Tibial artery (tissue), 4 donors: ENCODE measurements around the gene RAB44.

Experiments
- DNase-seq, 2 donors: peaks; one replicate each; pipeline ENCODE4 v3.0.0-alpha.2; 2019
- H3K27ac ChIP-seq, 2 donors: fragments of 200-600 bp; sonication (generic) in 1 of 2; 1 replicate in 1 of 2; 2 replicates in 1 of 2; pipeline ENCODE4 v1.5.1; 2018 to 2019; ENCODE audit warnings: mild to moderate bottlenecking in 1 of 2
- H3K27me3 ChIP-seq, 2 donors: fragments of 200-600 bp; sonication (generic) in 1 of 2; one replicate each; pipeline versions ENCODE4 v1.5.1 to v1.6.0; 2016 to 2019
- H3K36me3 ChIP-seq, 3 donors: fragments of 200-600 bp; sonication (generic) in 2 of 3; one replicate each; pipeline ENCODE4 v1.5.1; 2016 to 2019; ENCODE audit warnings: mild to moderate bottlenecking in 2 of 3
- H3K4me1 ChIP-seq, 4 donors: fragments of 200-600 bp; sonication (generic) in 2 of 4; 1 replicate in 3 of 4; 2 replicates in 1 of 4; pipeline ENCODE4 v1.5.1; 2016 to 2019
- H3K4me3 ChIP-seq, 2 donors: fragments of 200-600 bp; sonication (generic) in 1 of 2; 1 replicate in 1 of 2; 2 replicates in 1 of 2; pipeline ENCODE4 v1.5.1; 2018 to 2019; ENCODE audit warnings: mild to moderate bottlenecking in 2 of 2
- H3K9me3 ChIP-seq, 3 donors: fragments of 200-600 bp; sonication (generic) in 1 of 3; one replicate each; pipeline ENCODE4 v1.5.1; 2016 to 2019
- intact Hi-C: fragments of 100-400 bp; cut with DNase I; formaldehyde crosslinking; loops from one replicate; pipeline ENCODE4 v1.15.0; 2023; ENCODE audit warnings: low total_unique reads
- TF ChIP-seq, protein P1 (sequence below), 2 experiments: fragments of 200-600 bp in 1 of 2; fragments of 450-650 bp in 1 of 2; IDR thresholded peaks; one replicate each; pipeline ENCODE4 v1.5.1; 2017 to 2019; ENCODE audit warnings: antibody characterized with exemption in 2 of 2, mild to moderate bottlenecking in 1 of 2, moderate library complexity in 1 of 2

RAB44 gene

DNA sequence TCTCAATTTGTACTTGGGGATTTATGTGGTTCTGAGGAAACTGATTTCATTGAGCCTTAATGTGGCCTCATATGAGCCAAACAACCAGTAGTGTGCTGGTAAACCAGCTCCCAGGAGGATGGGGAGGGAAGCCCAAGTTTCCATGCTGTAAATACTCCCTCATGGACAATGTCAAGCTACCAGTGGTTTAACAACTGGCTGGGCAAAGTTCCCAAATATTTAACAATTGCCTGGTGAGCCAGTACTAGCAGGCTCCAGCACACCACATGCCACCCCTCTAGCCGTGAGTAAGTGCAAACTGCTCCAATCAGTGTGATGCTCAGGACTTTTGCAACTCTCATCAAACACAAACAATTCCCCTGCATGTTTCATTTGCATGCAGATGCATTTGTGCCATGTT is 38.4 kb upstream of the RAB44 start:
- TF ChIP-seq, protein P1, sequence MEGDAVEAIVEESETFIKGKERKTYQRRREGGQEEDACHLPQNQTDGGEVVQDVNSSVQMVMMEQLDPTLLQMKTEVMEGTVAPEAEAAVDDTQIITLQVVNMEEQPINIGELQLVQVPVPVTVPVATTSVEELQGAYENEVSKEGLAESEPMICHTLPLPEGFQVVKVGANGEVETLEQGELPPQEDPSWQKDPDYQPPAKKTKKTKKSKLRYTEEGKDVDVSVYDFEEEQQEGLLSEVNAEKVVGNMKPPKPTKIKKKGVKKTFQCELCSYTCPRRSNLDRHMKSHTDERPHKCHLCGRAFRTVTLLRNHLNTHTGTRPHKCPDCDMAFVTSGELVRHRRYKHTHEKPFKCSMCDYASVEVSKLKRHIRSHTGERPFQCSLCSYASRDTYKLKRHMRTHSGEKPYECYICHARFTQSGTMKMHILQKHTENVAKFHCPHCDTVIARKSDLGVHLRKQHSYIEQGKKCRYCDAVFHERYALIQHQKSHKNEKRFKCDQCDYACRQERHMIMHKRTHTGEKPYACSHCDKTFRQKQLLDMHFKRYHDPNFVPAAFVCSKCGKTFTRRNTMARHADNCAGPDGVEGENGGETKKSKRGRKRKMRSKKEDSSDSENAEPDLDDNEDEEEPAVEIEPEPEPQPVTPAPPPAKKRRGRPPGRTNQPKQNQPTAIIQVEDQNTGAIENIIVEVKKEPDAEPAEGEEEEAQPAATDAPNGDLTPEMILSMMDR (IDR thresholded peaks at IDR 0.05), result no peak
- intact Hi-C loops, result no loop called here
- Histone ChIP-seq H3K9me3 (no peaks in the 10 kb centered on the region), H3K4me3 (no peak overlapping the region), H3K27ac (no peak overlapping the region), H3K27me3 (peaks cover 0 to 29% of the 10 kb centered on the region in 2 donors), H3K4me1 (peaks cover 0 to 14% (median 5%) of the 10 kb centered on the region in 4 donors), H3K36me3 (no peaks in the 10 kb centered on the region)
- DNase-seq, result no peak

DNA sequence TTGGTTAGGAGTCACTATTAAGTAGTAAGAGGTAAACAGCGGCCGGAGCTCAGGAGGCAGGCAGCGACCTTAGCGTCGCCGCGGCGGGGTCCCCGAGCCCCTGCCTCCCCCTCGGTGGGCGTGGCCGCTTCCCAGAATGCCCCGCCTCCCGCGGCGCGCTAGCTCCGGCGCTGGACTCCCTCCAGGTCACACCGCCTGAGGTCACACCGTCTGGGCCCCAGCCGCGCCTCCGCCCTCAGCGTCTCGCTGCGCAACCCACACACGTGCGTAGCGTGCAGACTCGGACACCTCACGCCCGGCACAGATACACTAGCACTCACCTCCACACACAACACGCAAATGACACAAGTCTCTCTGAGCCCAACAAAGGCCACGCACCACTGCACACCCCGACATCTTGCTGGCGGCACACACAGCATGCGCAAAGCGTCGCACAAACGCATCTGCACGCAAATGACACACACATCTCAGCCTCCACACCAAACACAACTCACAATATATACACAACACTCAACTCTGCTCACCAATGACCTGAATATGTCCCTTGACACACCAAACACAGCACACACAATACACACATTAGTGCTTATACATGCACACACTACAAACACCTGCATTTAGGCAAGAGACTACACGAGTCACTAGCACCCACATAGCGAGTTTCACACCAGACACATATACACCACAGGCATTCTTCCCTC is 36.7 kb upstream of the RAB44 start:
- DNase-seq, result peak in 1 of 2 donors; percentile 76
- H3K36me3 ChIP-seq, result no peaks in the 10 kb centered on the region
- TF ChIP-seq, protein P1 (IDR thresholded peaks at IDR 0.05), result no peak
- no peaks in the 10 kb centered on the region for H3K9me3 ChIP-seq
- no peak overlapping the region for H3K27ac ChIP-seq
- intact Hi-C loops, result no loop called here
- H3K4me1 ChIP-seq, result peaks cover 0 to 14% (median 5%) of the 10 kb centered on the region in 4 donors
- peak overlapping the region; percentile 25 to 28 for H3K4me3 ChIP-seq
- H3K27me3 ChIP-seq, result peaks cover 0 to 18% of the 10 kb centered on the region in 2 donors

DNA sequence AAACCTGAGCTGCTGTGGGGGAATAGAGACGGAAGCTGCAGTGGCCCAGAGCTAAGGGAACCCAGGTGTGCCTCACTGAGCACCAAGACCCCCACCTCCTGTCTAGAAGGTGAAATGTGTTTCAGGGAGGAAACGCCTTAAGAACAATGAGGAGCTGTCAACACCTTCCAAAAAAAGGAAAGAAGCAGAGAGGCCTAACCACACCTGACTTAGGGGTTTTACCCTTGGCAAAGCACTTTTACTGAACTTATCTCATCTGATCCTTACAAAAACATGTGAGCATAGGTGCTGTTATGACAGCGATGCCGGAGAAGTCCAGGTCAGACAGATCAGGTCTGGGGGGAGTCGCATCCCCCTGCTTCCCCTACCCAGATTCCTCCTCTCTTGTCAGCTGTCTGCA is 35.2 kb upstream of the RAB44 start:
- intact Hi-C loops, result no loop called here
- Histone ChIP-seq H3K9me3 (no peaks in the 10 kb centered on the region), H3K27ac (no peak overlapping the region), H3K27me3 (peaks cover 0 to 13% of the 10 kb centered on the region in 2 donors), H3K4me3 (no peak overlapping the region), H3K4me1 (peaks cover 0 to 21% (median 12%) of the 10 kb centered on the region in 4 donors), H3K36me3 (no peaks in the 10 kb centered on the region)
- TF ChIP-seq, protein P1 (IDR thresholded peaks at IDR 0.05), result no peak
- no peak for DNase-seq

DNA sequence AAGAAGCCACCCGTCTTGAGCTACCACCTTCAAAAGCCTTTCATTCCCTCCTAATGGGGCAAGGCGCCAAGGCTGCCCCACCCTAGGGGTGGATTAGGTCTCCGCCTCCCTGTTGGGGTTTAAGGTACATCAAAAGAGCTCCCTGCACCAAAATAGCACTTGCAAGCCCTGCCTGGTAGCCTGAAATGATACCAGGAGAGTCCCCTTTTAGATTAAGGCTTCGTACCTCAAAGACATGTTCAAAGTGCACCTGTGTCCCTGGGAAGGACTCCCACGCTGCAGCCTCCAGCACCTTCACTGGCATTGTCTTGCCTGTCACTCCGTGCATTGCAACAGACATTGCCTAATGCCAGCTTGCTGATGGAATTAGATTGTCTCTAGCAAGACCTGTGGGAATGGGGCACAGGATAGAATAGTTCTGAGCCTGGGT is 34.8 kb upstream of the RAB44 start:
- Histone ChIP-seq H3K27me3 (peaks cover 0 to 13% of the 10 kb centered on the region in 2 donors), H3K27ac (no peak overlapping the region), H3K9me3 (no peaks in the 10 kb centered on the region), H3K4me3 (no peak overlapping the region), H3K36me3 (no peaks in the 10 kb centered on the region), H3K4me1 (peaks cover 0 to 24% (median 14%) of the 10 kb centered on the region in 4 donors)
- DNase-seq, result no peak
- intact Hi-C loops, result no loop called here
- TF ChIP-seq, protein P1 (IDR thresholded peaks at IDR 0.05), result no peak

DNA sequence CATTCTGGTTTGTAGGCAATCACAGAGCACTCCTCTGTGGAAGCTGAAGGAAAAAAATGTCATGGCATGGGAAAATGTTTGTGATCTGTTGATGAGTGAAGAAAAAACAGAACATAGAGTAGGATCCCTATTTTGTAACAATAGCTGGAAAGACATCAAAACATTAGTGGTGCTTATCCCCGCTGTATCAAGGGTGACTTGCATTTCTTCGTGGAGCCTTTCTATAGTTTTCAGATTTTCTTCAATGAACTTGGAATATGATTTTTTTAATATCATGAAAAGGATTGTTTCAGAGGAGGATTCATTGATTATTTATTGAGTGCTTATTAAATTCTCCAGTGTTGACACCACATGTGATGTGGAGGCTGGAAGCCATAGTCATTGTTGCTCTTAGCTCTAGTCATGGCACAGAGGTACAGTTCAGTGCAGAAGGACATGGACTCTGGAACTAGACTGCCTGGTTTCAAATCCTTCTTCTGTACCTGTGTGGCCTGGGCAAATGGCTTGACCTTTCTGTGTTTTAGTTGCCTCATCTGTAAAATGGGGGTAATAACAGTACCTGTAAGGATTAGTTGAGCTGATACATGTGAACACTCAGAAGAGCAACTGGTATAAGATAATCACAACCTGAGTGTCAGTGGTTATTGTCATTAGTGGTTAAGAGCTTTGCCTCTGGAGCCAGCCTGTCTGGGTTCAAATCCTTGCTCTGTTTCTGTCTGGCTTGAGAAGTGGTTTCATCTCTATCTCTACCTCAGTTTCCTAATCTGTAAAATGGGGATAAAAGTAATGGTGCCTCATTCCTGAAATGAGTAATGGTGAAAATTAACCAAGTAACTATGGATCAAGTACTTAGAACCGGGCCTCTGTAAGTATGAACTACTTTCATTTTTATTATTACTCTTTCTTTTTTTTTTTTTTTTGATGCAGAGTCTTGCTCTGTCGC is 33.9 kb upstream of the RAB44 start:
- Histone ChIP-seq H3K4me1 (peaks cover 0 to 24% (median 14%) of the 10 kb centered on the region in 4 donors), H3K4me3 (no peak overlapping the region), H3K9me3 (no peaks in the 10 kb centered on the region), H3K27ac (no peak overlapping the region), H3K36me3 (no peaks in the 10 kb centered on the region), H3K27me3 (peaks cover 0 to 13% of the 10 kb centered on the region in 2 donors)
- DNase-seq, result no peak
- intact Hi-C loops, result no loop called here
- TF ChIP-seq, protein P1 (IDR thresholded peaks at IDR 0.05), result no peak
